ENCODE data around the gene EPHA7.

DNA sequence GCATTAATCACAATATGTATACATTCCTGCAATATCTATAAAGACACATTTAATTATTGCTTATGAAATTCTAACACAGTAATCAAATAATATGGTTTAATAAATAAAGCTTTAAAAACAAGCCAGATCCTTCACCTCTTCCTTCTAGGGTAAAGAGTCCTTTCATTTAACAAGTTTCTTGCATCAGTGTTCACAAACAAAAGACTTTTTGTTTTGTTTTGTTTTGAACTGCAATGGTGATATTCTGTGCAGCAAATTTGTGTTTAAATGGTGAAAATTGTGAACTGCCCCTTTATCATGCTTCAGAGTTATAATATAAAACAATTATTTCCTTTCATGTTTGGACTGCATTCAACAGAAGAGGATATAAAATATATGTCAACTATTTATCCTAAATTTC, 177.3 kb downstream of the EPHA7 start:
- TF ChIP-seq, protein P1, sequence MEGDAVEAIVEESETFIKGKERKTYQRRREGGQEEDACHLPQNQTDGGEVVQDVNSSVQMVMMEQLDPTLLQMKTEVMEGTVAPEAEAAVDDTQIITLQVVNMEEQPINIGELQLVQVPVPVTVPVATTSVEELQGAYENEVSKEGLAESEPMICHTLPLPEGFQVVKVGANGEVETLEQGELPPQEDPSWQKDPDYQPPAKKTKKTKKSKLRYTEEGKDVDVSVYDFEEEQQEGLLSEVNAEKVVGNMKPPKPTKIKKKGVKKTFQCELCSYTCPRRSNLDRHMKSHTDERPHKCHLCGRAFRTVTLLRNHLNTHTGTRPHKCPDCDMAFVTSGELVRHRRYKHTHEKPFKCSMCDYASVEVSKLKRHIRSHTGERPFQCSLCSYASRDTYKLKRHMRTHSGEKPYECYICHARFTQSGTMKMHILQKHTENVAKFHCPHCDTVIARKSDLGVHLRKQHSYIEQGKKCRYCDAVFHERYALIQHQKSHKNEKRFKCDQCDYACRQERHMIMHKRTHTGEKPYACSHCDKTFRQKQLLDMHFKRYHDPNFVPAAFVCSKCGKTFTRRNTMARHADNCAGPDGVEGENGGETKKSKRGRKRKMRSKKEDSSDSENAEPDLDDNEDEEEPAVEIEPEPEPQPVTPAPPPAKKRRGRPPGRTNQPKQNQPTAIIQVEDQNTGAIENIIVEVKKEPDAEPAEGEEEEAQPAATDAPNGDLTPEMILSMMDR (IDR thresholded peaks at IDR 0.05; ENCODE audit: low read depth, low read length), result no peak
- TF ChIP-seq, protein P2, sequence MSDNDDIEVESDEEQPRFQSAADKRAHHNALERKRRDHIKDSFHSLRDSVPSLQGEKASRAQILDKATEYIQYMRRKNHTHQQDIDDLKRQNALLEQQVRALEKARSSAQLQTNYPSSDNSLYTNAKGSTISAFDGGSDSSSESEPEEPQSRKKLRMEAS (IDR thresholded peaks at IDR 0.05; ENCODE audit: low read depth, low read length), result no peak
- TF ChIP-seq POLR2A (IDR thresholded peaks at IDR 0.05; ENCODE audit: extremely low read depth, insufficient read length), result no peak

All from NB4 (cell line).